ENCODE measurements around the gene ENTPD6. TPM values are rescaled to one million over a fixed set of nuclear protein-coding genes. Genes with fewer than 3 reads are reported as not detected.

The ENTPD6 gene
- total and polyA plus RNA-seq, 12 donors: 30.9 to 260 (median 107) TPM

DNA sequence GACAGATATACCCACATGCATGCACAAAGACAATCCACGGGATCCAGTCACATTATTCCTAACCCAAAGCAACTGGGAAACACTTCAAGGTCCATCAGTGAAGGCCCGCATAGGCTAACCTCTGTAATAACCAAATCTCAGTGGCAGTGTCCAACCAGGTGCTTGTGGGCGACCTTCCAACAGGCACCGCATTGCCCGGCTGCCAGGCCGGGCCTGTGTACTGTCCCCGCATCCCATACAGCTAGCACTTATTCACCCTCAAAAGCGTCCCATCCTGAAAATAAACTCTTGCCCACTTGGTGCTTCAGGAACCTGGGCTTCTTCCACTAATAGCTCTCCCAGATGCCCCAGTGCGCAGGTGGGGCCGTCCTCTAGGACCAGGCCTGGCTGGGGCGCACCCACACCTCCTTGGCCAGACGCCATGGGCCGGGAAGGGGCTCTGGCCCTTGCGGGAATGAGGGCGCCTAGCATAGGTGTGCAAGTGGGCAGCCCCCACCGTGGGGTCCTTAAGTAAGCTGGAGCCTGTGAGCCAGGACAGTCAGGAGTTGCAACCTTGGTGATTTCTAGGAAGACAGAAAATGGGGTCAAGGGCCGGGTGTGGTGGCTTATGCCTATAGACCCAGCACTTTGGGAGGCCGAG is 1.1 kb upstream of the ENTPD6 start:
- WGBS, 4 donors: 81 to 86% (median 84%) methylated on average over 11 to 18 of the region's 18 CpGs
- DNase-seq: peak in 1 of 7 donors; percentile 46
- Histone ChIP-seq H3K4me3 (peak overlapping the region in 1 of 4 donors; percentile 81), H3K4me1 (replicated peaks in 1 of 2) (peaks cover 37 to 55% of the 10 kb centered on the region in 2 donors), H3K27ac (peak overlapping the region in 4 of 5 donors; percentile 54 to 93 (median 73)), H3K9me3 (replicated peaks in 1 of 3) (no peaks in the 10 kb centered on the region), H3K27me3 (no peaks in the 10 kb centered on the region), H3K36me3 (replicated peaks in 1 of 2) (no peaks in the 10 kb centered on the region)
- no peak for TF ChIP-seq POLR2A (IDR thresholded peaks at IDR 0.05)
- TF ChIP-seq, protein P1, sequence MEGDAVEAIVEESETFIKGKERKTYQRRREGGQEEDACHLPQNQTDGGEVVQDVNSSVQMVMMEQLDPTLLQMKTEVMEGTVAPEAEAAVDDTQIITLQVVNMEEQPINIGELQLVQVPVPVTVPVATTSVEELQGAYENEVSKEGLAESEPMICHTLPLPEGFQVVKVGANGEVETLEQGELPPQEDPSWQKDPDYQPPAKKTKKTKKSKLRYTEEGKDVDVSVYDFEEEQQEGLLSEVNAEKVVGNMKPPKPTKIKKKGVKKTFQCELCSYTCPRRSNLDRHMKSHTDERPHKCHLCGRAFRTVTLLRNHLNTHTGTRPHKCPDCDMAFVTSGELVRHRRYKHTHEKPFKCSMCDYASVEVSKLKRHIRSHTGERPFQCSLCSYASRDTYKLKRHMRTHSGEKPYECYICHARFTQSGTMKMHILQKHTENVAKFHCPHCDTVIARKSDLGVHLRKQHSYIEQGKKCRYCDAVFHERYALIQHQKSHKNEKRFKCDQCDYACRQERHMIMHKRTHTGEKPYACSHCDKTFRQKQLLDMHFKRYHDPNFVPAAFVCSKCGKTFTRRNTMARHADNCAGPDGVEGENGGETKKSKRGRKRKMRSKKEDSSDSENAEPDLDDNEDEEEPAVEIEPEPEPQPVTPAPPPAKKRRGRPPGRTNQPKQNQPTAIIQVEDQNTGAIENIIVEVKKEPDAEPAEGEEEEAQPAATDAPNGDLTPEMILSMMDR (IDR thresholded peaks at IDR 0.05): no peak
- intact Hi-C loops (cut with DNase I): no loop called here

DNA sequence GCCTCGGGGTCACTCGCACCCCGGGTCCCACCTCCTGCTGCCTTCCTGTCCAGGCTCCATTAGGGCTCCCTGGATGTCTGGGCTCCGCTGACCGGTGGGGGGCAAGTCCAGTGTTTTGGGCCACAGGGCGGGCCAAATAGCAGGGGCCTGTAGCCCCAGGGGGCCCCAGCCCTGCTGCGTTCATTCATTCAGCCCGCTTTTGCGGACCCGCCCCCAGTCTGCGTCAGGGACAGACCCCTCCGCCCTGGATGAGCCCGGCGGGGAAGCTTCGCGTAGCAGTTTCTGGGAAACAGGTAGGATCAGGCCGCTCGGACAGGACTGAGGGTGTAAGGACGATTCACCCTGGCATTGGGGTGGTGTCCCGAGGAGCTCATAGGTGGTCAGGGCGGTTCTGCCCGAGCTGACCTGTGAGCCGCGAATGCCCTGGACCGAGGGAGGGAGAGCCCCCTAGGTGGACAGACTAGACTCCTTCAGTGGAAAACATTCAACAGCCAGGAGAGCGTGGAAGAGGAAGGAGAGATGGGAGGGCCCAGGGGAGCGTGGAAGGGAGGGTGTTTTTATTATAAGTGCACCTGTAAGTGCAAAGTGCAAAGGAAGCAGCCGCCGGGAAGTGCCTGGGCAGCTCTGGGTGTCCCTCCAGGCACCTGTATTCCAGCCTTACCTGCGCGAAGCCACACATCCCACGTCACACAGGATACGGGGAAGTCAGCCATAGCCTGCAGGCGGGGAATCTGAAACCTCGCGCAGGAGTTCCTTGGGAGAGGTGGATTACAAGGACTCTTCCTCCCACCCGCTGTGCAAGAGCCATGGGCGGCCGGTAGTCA is 662 bp downstream of the ENTPD6 start:
- H3K36me3 ChIP-seq (replicated peaks in 1 of 2): no peaks in the 10 kb centered on the region
- no peaks in the 10 kb centered on the region for H3K9me3 ChIP-seq (replicated peaks in 1 of 3)
- intact Hi-C loops (cut with DNase I): no loop called here
- TF ChIP-seq, protein P1 (IDR thresholded peaks at IDR 0.05): no peak
- no peak for TF ChIP-seq POLR2A (IDR thresholded peaks at IDR 0.05)
- peak overlapping the region; percentile 78 to 94 (median 84) for H3K4me3 ChIP-seq
- no peaks in the 10 kb centered on the region for H3K27me3 ChIP-seq
- peak overlapping the region in 4 of 5 donors; percentile 65 to 93 (median 86) for H3K27ac ChIP-seq
- DNase-seq: peak in 6 of 7 donors; percentile 36 to 71 (median 44)
- H3K4me1 ChIP-seq (replicated peaks in 1 of 2): peaks cover 31 to 61% of the 10 kb centered on the region in 2 donors
- 0 to 7% (median 5%) methylated on average over 11 to 39 of the region's 39 CpGs for WGBS, 4 donors

DNA sequence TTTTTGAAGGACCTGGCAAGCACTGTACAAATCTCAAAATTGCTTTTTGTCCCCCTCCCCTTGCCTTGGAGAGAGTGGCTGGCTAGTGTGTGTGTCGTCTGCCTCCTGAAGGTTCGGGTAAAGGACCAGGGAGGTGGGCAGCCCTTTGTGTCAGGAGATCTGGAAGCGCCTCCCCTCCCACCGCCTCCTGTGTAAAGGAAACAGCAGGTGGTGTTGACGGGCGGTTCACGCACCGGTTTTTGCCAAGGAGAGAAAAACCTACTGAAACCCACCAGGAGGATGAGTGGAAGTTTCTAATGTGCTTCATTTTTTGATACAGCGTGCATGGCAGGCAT is 1.2 kb downstream of the ENTPD6 start:
- no peaks in the 10 kb centered on the region for H3K36me3 ChIP-seq (replicated peaks in 1 of 2)
- no peak for TF ChIP-seq POLR2A (IDR thresholded peaks at IDR 0.05)
- TF ChIP-seq, protein P1 (IDR thresholded peaks at IDR 0.05): no peak
- 56 to 83% (median 62%) methylated on average over 1 to 9 of the region's 9 CpGs for WGBS, 4 donors
- peaks cover 26 to 56% of the 10 kb centered on the region in 2 donors for H3K4me1 ChIP-seq (replicated peaks in 1 of 2)
- H3K27ac ChIP-seq: peak overlapping the region in 3 of 5 donors; percentile 81 to 93 (median 90)
- H3K9me3 ChIP-seq (replicated peaks in 1 of 3): no peaks in the 10 kb centered on the region
- intact Hi-C loops (cut with DNase I): no loop called here
- peak overlapping the region in 2 of 4 donors; percentile 81 to 88 for H3K4me3 ChIP-seq
- DNase-seq: no peak
- H3K27me3 ChIP-seq: no peaks in the 10 kb centered on the region

GRCh38 chr20:25197183-25197869 is 1.8 kb downstream of the ENTPD6 start:
- no peak for TF ChIP-seq POLR2A (IDR thresholded peaks at IDR 0.05)
- TF ChIP-seq, protein P1 (IDR thresholded peaks at IDR 0.05): no peak
- Histone ChIP-seq H3K36me3 (replicated peaks in 1 of 2) (no peaks in the 10 kb centered on the region), H3K4me3 (peak overlapping the region in 1 of 4 donors; percentile 81), H3K4me1 (replicated peaks in 1 of 2) (peaks cover 21 to 50% of the 10 kb centered on the region in 2 donors), H3K27me3 (no peaks in the 10 kb centered on the region), H3K9me3 (replicated peaks in 1 of 3) (no peaks in the 10 kb centered on the region), H3K27ac (peak overlapping the region in 1 of 5 donors; percentile 93)
- 95 to 100% (median 98%) methylated on average over 3 of the region's 3 CpGs for WGBS, 4 donors
- intact Hi-C loops (cut with DNase I): no loop called here
- DNase-seq: peak in 1 of 7 donors; percentile 45
